Measurements from ENCODE around the gene DCHS2. TPM values are rescaled to one million over a fixed set of nuclear protein-coding genes. Genes with fewer than 3 reads are reported as not detected.

DCHS2 gene
- total RNA-seq, 1 donor from 2014 or later: not detected

- Histone ChIP-seq H3K4me3 (no peak overlapping the region), H3K27me3 (no peaks in the 10 kb centered on the region), H3K9me3 (no peaks in the 10 kb centered on the region), H3K27ac (no peak overlapping the region), H3K36me3 (no peaks in the 10 kb centered on the region), H3K4me1 (no peaks in the 10 kb centered on the region)
- intact Hi-C loops (cut with DNase I): no loop called here
- TF ChIP-seq, protein P1, sequence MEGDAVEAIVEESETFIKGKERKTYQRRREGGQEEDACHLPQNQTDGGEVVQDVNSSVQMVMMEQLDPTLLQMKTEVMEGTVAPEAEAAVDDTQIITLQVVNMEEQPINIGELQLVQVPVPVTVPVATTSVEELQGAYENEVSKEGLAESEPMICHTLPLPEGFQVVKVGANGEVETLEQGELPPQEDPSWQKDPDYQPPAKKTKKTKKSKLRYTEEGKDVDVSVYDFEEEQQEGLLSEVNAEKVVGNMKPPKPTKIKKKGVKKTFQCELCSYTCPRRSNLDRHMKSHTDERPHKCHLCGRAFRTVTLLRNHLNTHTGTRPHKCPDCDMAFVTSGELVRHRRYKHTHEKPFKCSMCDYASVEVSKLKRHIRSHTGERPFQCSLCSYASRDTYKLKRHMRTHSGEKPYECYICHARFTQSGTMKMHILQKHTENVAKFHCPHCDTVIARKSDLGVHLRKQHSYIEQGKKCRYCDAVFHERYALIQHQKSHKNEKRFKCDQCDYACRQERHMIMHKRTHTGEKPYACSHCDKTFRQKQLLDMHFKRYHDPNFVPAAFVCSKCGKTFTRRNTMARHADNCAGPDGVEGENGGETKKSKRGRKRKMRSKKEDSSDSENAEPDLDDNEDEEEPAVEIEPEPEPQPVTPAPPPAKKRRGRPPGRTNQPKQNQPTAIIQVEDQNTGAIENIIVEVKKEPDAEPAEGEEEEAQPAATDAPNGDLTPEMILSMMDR (IDR thresholded peaks at IDR 0.05): no peak
- DNase-seq (ENCODE audit: low spot score in 2 of 2): no peak
Observed at GRCh38 chr4:154186888-154187287, 304.7 kb downstream of the DCHS2 start.

DNA sequence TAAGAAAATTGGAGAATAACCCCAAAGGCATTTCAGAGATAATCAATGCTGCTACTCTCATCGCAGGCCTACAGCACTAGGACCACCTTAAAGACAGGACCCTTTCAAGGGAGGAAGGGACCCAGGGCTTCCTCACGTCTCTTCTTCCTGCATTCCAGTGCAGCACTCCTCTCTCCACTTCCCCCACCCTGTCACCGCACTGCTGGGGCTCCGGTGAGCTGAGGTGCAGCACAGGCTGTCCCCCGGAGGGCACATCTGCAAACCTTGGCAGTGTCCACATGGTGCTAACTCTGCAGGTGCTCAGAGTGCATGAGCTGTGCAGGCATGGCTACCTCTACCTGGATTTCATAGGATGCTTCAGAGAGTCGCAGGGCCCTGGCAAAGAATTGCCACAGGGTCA, 305.6 kb downstream of the DCHS2 start:
- TF ChIP-seq, protein P1 (IDR thresholded peaks at IDR 0.05): no peak
- intact Hi-C loops (cut with DNase I): no loop called here

DNA sequence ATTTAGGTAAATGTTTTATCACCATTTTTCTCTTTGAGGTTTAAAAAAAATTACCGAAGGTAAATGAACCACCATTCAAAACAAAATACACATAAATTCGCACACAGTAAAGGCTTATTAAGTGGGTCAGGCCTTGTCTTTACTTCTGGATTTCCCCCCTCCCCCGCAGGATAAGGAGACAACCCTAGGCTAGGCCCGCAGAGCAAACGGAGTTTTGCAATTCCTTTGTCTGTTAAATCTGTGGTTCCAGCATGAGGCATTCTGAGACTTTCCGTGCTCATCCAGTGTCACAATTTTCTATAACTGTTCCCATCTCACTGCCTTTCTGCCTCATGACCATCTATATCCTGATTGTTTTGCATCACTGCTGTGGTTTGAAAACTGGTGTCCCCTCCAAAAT, 307.4 kb downstream of the DCHS2 start:
- Histone ChIP-seq H3K9me3 (no peaks in the 10 kb centered on the region), H3K4me3 (no peak overlapping the region), H3K36me3 (no peaks in the 10 kb centered on the region), H3K27ac (no peak overlapping the region), H3K27me3 (no peaks in the 10 kb centered on the region), H3K4me1 (no peaks in the 10 kb centered on the region)
- intact Hi-C loops (cut with DNase I): no loop called here
- DNase-seq (ENCODE audit: low spot score in 2 of 2): no peak
- TF ChIP-seq, protein P1 (IDR thresholded peaks at IDR 0.05): no peak

More for the DNA sequence above, 305.6 kb downstream of the DCHS2 start:
- Histone ChIP-seq H3K27me3 (no peaks in the 10 kb centered on the region), H3K4me1 (no peaks in the 10 kb centered on the region), H3K36me3 (no peaks in the 10 kb centered on the region), H3K9me3 (no peaks in the 10 kb centered on the region), H3K4me3 (no peak overlapping the region), H3K27ac (no peak overlapping the region)
- no peak for DNase-seq (ENCODE audit: low spot score in 2 of 2)

- TF ChIP-seq, protein P1 (IDR thresholded peaks at IDR 0.05): no peak
- Histone ChIP-seq H3K4me1 (no peaks in the 10 kb centered on the region), H3K27ac (no peak overlapping the region), H3K27me3 (no peaks in the 10 kb centered on the region), H3K4me3 (no peak overlapping the region), H3K9me3 (no peaks in the 10 kb centered on the region), H3K36me3 (no peaks in the 10 kb centered on the region)
- intact Hi-C loops (cut with DNase I): no loop called here
- DNase-seq (ENCODE audit: low spot score in 2 of 2): no peak
Observed at GRCh38 chr4:154183264-154183663, 308.3 kb downstream of the DCHS2 start.

Other genes with a start within 250 kb of the DCHS2 start
- gene PLRG1, start 58.6 kb upstream of the DCHS2 start, total RNA-seq: 34.7 TPM
- gene FGB, start 71.2 kb upstream of the DCHS2 start, total RNA-seq: 37.0 TPM
- gene FGA, start 98.9 kb upstream of the DCHS2 start, total RNA-seq: 47.6 TPM
- 40.3 TPM for gene FGG, start 120.9 kb upstream of the DCHS2 start, total RNA-seq